Lower leg skin (tissue), 4 donors: Measurements from ENCODE around the gene UBE2V1. TPM values are rescaled to one million over a fixed set of nuclear protein-coding genes. Genes with fewer than 3 reads are reported as not detected.

Experiments used
- DNase-seq, 2 donors: peaks; one replicate each; pipeline ENCODE4 v3.0.0-alpha.2; 2019; ENCODE audit warnings: low spot score in 2 of 2
- H3K4me3 ChIP-seq: fragments of 200-600 bp; sonication (generic); 2 replicates; pipeline ENCODE4 v1.5.1; 2017; ENCODE audit warnings: mild to moderate bottlenecking, low read depth; ENCODE audit not compliant: poor library complexity, severe bottlenecking
- POLR2A ChIP-seq, 2 donors: fragments of 450-650 bp; IDR thresholded peaks; one replicate each; pipeline ENCODE4 v1.6.1; 2016 to 2017; ENCODE audit warnings: antibody characterized with exemption in 2 of 2, mild to moderate bottlenecking in 1 of 2, moderate library complexity in 1 of 2
- WGBS, 2 donors: methylation state at CpG; one replicate each; pipeline ENCODE4 v1.1.5; 2018; 5-methylcytosine and 5-hydroxymethylcytosine counted together
- intact Hi-C: fragments of 100-400 bp; cut with DNase I; formaldehyde crosslinking; loops from one replicate; pipeline ENCODE4 v1.15.0; 2023; ENCODE audit warnings: low total_unique reads
- total RNA-seq, 4 donors: library from RNA; depleted of rRNA; stranded (reverse); fragments of >200 nt; gene quantifications; one replicate each; pipeline ENCODE4 v1.1.0, GENCODE V29; 2016
- TF ChIP-seq, protein P1 (sequence below), 3 donors: fragments of 450-650 bp; IDR thresholded peaks; one replicate each; pipeline ENCODE4 v1.5.1; 2016; ENCODE audit warnings: antibody characterized with exemption in 3 of 3, mild to moderate bottlenecking in 3 of 3, moderate library complexity in 2 of 3

UBE2V1 gene
- total RNA-seq, 4 donors from 2014 or later: 50.8 to 105 (median 75.6) TPM

DNA sequence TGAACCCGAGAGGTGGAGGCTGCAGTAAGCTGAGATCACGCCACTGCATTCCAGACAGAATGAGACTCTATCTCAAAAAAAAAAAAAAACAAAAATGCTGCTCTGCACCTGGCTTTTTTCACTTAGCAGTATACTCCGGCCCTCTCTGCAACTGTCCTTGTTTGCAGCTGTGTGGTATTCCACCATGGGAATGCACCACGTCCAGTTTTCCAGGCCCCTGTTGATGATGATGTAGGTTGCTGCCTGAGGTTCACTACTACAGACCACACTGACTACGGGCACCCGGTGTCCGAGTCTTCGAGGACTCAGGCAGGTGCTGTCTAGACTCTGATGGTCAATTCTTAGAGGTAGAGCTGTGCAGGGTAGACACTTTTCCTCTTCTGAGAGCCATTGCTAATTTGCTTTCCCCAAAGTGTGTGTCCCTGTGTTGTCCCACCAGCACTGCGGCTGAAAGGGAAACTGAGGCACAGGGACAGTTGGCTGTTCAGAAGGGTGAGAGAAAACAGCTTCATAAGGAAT, 56.5 kb downstream of the UBE2V1 start:
- intact Hi-C loops: no loop called here
- no peak for TF ChIP-seq POLR2A (IDR thresholded peaks at IDR 0.05)
- TF ChIP-seq, protein P1, sequence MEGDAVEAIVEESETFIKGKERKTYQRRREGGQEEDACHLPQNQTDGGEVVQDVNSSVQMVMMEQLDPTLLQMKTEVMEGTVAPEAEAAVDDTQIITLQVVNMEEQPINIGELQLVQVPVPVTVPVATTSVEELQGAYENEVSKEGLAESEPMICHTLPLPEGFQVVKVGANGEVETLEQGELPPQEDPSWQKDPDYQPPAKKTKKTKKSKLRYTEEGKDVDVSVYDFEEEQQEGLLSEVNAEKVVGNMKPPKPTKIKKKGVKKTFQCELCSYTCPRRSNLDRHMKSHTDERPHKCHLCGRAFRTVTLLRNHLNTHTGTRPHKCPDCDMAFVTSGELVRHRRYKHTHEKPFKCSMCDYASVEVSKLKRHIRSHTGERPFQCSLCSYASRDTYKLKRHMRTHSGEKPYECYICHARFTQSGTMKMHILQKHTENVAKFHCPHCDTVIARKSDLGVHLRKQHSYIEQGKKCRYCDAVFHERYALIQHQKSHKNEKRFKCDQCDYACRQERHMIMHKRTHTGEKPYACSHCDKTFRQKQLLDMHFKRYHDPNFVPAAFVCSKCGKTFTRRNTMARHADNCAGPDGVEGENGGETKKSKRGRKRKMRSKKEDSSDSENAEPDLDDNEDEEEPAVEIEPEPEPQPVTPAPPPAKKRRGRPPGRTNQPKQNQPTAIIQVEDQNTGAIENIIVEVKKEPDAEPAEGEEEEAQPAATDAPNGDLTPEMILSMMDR (IDR thresholded peaks at IDR 0.05): no peak
- no peak for DNase-seq
- 93 to 96% methylated on average over 9 of the region's 9 CpGs for WGBS, 2 donors
- no peak overlapping the region for H3K4me3 ChIP-seq

DNA sequence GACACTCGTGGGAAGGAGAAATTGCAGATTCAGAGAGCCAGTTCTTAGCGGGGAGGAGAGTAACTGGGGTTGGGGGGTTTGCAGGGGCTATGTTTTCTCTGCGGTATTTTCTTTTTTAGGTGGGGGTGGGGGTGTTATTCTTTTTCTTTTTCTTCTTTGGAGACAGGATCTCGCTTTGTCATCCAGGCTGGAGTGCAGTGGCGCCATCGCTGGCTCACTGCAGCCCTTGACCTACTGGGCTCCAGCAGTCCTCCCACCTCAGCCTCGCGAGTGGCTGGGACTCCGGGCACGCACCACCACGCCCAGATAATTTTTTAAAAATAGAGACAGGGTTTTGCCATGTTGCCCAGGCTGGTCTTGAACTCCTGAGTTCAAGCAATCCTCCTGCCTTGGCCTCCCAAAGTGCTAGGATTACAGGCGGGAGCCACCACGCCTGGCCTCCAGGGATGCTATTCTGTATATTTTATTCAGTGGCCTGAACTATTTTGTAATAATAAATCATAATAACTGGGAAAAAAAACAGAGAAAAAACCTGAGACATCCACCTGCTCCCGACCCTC, 57.3 kb downstream of the UBE2V1 start:
- TF ChIP-seq, protein P1 (IDR thresholded peaks at IDR 0.05): no peak
- TF ChIP-seq POLR2A (IDR thresholded peaks at IDR 0.05): no peak
- 72 to 75% methylated on average over 14 of the region's 14 CpGs for WGBS, 2 donors
- no peak for DNase-seq
- intact Hi-C loops: no loop called here
- H3K4me3 ChIP-seq: no peak overlapping the region

DNA sequence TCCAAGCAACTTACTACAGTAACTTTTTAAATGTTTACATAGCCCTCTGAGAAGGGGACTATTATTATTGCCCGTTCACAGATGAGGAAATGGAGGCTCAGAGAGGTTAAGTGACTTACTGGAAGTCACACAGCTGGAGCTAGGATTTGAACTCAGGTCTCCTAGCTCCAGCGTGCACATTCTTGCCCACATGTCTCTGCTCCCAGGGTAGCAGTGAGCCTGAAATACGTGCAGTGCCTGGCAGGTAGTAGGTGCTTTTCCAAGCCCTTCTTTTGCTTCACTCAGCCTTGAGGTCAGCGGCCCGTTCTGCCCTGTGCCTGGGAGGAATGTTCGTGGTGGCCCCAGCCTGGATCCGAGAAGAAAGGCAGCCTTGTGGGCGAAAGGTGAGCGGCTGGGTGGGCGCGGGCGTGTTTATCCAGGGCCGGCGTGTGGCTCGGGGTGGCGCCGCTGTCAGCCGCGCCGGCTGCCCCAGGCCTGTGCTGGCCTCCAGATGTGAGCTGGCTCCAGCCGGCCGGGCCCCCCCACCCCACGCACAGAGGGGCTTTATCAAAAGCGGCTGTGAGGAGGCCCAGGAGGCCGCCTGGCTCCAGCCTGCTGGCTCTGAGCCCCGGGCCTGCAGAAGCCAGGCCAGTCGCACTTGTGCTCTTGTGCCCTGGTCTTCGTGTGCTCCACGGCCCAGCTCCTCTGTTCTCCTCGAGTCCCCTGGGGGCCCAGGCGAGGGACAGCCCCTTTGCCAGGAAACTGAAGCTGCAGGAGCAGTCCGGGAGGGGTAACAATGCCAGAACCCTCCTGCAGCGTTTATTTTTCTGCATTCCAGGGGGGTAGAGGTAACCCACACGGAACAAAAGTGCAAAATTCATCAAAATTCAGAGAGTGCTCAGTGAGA, 58.1 kb downstream of the UBE2V1 start:
- TF ChIP-seq, protein P1 (IDR thresholded peaks at IDR 0.05): no peak
- TF ChIP-seq POLR2A (IDR thresholded peaks at IDR 0.05): no peak
- 21 to 53% methylated on average over 26 to 33 of the region's 34 CpGs for WGBS, 2 donors
- no peak for DNase-seq
- no peak overlapping the region for H3K4me3 ChIP-seq
- intact Hi-C loops: no loop called here

DNA sequence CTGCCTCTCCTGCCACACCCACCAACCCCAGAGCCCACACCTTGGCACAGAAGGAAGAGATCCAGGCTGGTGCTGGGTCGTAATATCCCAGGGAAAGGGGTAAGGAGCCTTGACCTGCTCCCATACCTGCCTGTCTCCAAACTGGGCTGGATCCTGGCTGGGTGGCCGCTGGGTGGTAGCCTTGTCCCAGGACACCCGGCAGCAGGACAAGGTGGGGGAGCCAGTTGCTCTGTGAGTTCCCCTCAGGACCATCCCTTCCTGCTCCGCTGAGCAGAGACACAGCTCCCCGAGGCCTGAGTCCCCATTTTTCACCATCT, 58.8 kb downstream of the UBE2V1 start:
- intact Hi-C loops: no loop called here
- 46 to 63% methylated on average over 5 of the region's 5 CpGs for WGBS, 2 donors
- no peak overlapping the region for H3K4me3 ChIP-seq
- TF ChIP-seq, protein P1 (IDR thresholded peaks at IDR 0.05): no peak
- TF ChIP-seq POLR2A (IDR thresholded peaks at IDR 0.05): no peak
- no peak for DNase-seq

DNA sequence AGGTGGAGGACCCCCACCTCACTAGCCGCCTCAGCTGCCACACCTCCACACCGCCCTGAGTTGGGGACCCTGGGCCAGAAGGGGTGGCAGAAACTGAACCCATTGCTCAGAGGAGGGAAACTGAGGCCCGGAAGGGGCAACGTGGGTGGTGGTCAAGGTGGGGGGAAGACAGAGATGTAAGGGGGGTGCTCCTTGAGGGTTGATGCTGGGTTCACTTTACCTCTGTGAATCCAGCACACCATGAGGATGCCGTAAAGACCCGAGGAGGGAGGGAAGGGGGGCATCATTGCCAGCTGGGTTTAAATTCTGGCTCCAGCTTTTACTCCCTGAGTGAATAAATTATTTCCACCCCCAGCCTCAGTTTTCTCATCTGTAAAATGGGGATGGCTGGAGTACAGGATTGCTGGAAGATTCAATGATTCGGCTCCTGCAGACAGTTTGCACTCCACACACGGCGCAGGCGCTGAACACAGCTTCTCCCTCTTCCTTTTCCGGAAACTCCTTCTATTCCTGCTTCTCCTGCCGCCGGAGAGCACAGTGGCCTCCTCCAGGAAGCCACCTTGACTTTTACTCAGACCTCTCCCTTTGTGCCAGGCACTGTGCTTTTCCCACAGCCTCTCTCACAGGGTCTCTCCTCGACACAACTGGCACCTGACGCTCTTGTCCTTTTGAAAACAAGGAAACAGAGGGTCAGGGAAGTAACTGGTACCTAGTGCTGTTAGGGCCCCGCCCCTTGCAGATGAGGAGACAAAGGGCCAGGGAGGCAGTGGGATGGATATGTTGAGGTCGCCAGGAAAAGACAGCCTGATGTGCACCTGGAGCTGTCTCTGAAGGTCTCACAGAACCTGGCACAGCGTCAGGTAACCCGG, 59.4 kb downstream of the UBE2V1 start:
- TF ChIP-seq, protein P1 (IDR thresholded peaks at IDR 0.05): no peak
- no peak for TF ChIP-seq POLR2A (IDR thresholded peaks at IDR 0.05)
- WGBS, 2 donors: 58 to 65% methylated on average over 19 of the region's 19 CpGs
- no peak overlapping the region for H3K4me3 ChIP-seq
- no peak for DNase-seq
- intact Hi-C loops: no loop called here
